ENCODE data around the gene FGR. TPM values are rescaled to one million over a fixed set of nuclear protein-coding genes. Genes with fewer than 3 reads are reported as not detected.
"Not testable (repeated sequence)": the region's sequence is repeated elsewhere in the genome, so short reads cannot be mapped to it uniquely, and the experiment has no call there.

The FGR gene
- 0.07 and 0.25 TPM in 2 replicates for total RNA-seq

DNA sequence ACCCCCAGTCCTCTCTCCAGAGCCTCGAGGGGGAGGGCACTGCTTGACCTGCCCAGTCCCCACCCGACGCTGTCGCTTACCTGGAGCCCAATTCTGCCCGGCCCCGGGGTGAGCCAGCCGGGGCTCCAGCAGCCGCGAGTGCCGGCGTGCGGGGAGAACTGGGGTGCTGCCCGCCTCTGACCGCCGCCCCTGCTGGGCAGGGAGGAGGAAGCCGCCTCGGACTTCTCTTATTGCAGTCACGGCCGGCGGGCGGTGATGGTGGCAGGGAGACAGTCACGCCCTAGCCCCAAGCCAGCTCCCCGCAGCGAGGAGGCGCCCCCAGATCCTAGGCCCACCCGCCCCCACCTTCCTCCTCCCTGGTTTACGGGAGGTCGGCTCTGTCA, at the start of gene FGR:
Gene FGR (minus strand): TSS at position 201 of the 383 bp plus-strand sequence. CDS start 11,269 bp downstream, outside the sequence.
- no peaks in the 10 kb centered on the region for H3K27me3 Mint-ChIP-seq (ENCODE audit: low read depth)
- H3K4me3 Mint-ChIP-seq (ENCODE audit: low read depth) = peak within 1 kb of the TSS; percentile 37
- no peak for DNase-seq (ENCODE audit: low spot score)
- peak within 1 kb of the TSS; percentile 69 for H3K27ac Mint-ChIP-seq
- no peaks in the 10 kb centered on the region for H3K36me3 Mint-ChIP-seq (ENCODE audit: low read depth)
- H3K9me3 Mint-ChIP-seq = no peaks in the 10 kb centered on the region
- H3K4me1 Mint-ChIP-seq (ENCODE audit: low read depth) = peaks cover 58% of the 10 kb centered on the region
- intact Hi-C loops (cut with micrococcal nuclease) = no loop called here

DNA sequence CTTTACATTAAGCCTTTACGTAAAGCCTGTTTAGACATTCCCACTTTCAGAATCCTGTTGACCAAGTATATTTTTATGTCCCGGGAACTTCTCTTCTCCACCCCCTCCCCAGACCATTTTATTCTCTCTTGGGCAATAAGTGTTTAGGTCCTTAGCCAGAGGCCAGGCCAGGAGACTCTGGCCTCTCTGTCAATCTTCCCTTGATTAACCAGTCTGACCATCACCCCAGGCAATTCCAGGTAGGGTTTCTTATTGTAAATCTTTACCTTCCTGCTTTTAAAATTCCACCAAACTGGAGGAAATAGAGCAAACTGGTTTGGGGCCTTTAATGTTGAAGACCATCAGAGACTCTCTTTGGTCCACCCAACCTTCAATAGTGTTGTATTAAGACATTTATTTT, 49.2 kb upstream of the FGR start:
- Mint-ChIP-seq H3K4me3 (ENCODE audit: low read depth) (no peak overlapping the region), H3K36me3 (ENCODE audit: low read depth) (peaks cover 9% of the 10 kb centered on the region), H3K4me1 (ENCODE audit: low read depth) (peaks cover 1% of the 10 kb centered on the region), H3K9me3 (peaks cover 24% of the 10 kb centered on the region), H3K27me3 (ENCODE audit: low read depth) (peaks cover 2% of the 10 kb centered on the region), H3K27ac (no peak overlapping the region)
- DNase-seq (ENCODE audit: low spot score) = no peak
- intact Hi-C loops (cut with micrococcal nuclease) = no loop called here

DNA sequence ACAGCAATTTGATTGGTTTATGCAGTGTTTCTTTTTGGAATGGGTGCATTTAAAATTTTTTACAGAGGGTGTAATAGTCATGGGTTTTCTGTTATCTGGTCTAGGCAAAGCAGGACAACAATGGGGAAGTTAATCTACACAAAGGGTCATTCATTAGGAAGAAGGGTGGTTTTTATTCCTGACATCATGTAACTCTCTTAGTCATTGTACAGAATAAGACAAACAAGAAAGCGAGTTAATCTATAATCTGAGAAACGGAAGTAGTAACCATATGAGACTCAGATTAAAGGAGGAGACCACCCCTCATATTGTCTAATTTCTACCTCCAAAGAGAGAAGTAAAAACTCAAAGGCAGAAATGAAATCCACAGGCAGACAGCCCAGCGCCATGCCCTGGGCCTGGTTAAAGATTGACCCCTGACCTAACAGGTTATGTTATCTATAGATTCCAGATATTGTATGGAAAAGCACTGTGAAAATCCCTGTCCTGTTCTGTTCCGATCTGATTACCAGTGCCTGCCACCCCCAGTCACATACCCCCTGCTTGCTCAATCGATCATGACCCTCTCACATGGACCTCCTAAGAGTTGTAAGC, 47.5 kb upstream of the FGR start:
- no peak overlapping the region for H3K4me3 Mint-ChIP-seq (ENCODE audit: low read depth)
- H3K4me1 Mint-ChIP-seq (ENCODE audit: low read depth) = no peaks in the 10 kb centered on the region
- peaks cover 29% of the 10 kb centered on the region for H3K9me3 Mint-ChIP-seq
- intact Hi-C loops (cut with micrococcal nuclease) = no loop called here
- no peak overlapping the region for H3K27ac Mint-ChIP-seq
- peaks cover 9% of the 10 kb centered on the region for H3K36me3 Mint-ChIP-seq (ENCODE audit: low read depth)
- peaks cover 2% of the 10 kb centered on the region for H3K27me3 Mint-ChIP-seq (ENCODE audit: low read depth)
- DNase-seq (ENCODE audit: low spot score) = no peak

DNA sequence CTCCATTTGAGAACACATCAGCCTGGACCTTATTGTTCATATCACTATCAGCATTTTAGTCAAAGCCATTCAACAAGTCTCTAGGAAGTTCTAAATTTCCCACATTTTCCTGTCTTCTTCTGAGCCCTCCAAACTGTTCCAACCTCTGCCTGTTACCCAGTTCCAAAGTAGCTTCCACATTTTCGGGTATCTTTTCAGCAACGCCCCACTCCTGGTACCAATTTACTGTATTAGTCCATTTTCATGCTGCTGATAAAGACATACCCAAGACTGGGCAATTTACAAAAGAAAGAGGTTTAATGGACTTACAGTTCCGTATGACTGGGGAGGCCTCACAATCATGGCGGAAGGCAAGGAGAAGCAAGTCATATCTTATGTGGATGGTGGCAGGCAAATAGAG, 46.6 kb upstream of the FGR start:
- DNase-seq (ENCODE audit: low spot score); H3K4me3 Mint-ChIP-seq (ENCODE audit: low read depth); H3K36me3 Mint-ChIP-seq (ENCODE audit: low read depth); H3K27ac Mint-ChIP-seq; H3K4me1 Mint-ChIP-seq (ENCODE audit: low read depth); H3K27me3 Mint-ChIP-seq (ENCODE audit: low read depth); intact Hi-C loops (cut with micrococcal nuclease): not testable (repeated sequence)
- H3K9me3 Mint-ChIP-seq = peaks cover 29% of the 10 kb centered on the region

DNA sequence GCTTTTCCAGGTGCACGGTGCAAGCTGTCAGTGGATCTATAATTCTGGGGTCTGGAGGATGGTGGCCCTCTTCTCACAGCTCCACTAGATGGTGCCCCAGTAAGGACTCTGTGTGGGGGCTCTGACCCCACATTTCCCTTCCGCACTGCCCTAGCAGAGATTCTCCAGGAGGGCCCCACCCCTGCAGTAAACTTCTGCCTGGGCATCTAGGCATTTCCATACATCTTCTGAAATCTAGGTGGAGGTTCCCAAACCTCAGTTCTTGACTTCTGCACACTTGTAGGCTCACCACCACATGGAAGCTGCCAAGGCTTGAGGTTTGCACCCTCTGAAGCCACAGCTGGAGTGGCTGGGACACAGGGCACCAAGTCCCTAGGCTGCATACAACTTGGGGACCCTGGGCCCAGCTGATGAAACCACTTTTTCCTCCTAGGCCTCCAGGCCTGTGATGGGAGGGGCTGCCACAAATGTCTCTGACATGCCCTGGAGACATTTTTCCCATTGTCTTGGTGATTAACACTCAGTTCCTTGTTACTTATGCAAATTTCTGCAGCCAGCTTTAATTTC, 45.3 kb upstream of the FGR start:
- H3K27ac Mint-ChIP-seq; H3K36me3 Mint-ChIP-seq (ENCODE audit: low read depth); H3K4me3 Mint-ChIP-seq (ENCODE audit: low read depth); H3K27me3 Mint-ChIP-seq (ENCODE audit: low read depth); DNase-seq (ENCODE audit: low spot score); intact Hi-C loops (cut with micrococcal nuclease); H3K4me1 Mint-ChIP-seq (ENCODE audit: low read depth): not testable (repeated sequence)
- H3K9me3 Mint-ChIP-seq = peaks cover 29% of the 10 kb centered on the region

DNA sequence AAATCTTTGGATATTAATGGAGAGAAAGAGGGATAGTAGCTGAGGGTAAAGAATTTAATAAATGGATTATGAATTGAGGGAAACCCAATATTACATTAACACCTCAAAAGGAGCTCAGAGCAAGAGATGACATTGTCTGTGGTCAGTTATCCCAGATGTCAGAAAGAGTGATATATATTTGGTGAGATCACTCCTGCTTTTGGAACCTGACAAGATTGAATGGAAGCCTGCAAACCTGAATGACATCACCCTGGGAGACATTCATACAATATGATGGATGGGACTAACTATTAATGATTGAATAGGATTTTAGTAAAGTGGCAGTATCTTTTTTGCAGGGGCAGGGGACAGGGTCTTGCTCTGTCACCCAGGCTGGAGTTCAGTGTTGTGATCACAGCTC, 43.8 kb upstream of the FGR start:
- intact Hi-C loops (cut with micrococcal nuclease) = no loop called here
- Mint-ChIP-seq H3K4me1 (ENCODE audit: low read depth) (no peaks in the 10 kb centered on the region), H3K27me3 (ENCODE audit: low read depth) (peaks cover 2% of the 10 kb centered on the region), H3K27ac (no peak overlapping the region), H3K36me3 (ENCODE audit: low read depth) (peaks cover 9% of the 10 kb centered on the region), H3K9me3 (peaks cover 29% of the 10 kb centered on the region), H3K4me3 (ENCODE audit: low read depth) (no peak overlapping the region)
- DNase-seq (ENCODE audit: low spot score) = no peak

DNA sequence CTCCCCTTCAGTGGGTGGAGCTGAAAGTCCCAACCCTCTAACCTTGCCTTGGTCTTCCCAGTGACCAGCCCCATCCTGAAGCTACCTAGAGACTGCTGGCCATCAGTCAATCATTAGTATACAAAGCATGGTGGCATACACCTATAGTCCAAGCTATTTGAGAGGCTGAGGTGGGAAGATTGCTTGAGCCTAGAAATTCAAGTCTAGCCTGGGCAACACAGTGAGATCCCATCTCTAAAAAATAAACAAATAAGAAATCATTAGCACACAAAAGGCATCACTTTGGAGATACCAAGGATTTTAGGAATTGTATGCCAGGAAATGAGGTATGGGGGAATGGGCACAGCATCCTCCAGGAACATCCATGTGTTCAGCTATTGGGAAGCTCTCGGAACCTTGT, 41.4 kb upstream of the FGR start:
- DNase-seq (ENCODE audit: low spot score) = no peak
- intact Hi-C loops (cut with micrococcal nuclease) = no loop called here
- peaks cover 13% of the 10 kb centered on the region for H3K4me1 Mint-ChIP-seq (ENCODE audit: low read depth)
- no peak overlapping the region for H3K4me3 Mint-ChIP-seq (ENCODE audit: low read depth)
- H3K9me3 Mint-ChIP-seq = peaks cover 14% of the 10 kb centered on the region
- no peaks in the 10 kb centered on the region for H3K27me3 Mint-ChIP-seq (ENCODE audit: low read depth)
- peaks cover 4% of the 10 kb centered on the region for H3K36me3 Mint-ChIP-seq (ENCODE audit: low read depth)
- H3K27ac Mint-ChIP-seq = no peak overlapping the region

DNA sequence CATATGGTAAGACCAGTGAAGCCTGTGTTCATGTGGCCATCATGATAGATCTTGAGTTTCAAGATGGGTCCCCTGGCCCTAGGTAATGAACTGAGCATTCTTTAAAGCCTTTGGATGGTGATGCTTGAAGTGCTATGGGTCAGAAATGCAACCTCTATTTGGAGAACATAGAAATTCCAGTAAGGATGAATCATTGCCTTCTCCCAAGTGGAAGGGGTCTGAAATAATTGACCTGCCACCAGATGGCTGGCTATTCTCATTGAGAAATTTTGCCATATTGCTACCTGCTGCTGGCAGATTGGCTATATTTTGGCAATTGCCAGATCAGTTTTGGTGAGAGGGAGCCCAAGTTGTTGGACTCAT, 37.7 kb upstream of the FGR start:
- no peak for DNase-seq (ENCODE audit: low spot score)
- peaks cover 3% of the 10 kb centered on the region for H3K36me3 Mint-ChIP-seq (ENCODE audit: low read depth)
- peaks cover 33% of the 10 kb centered on the region for H3K4me1 Mint-ChIP-seq (ENCODE audit: low read depth)
- intact Hi-C loops (cut with micrococcal nuclease) = loop anchor here (1.0 to 2.0 kb wide), 2 partner anchors 46 to 101 kb away; partner anchors contain the start of gene STX12
- H3K4me3 Mint-ChIP-seq (ENCODE audit: low read depth) = no peak overlapping the region
- no peaks in the 10 kb centered on the region for H3K9me3 Mint-ChIP-seq
- H3K27me3 Mint-ChIP-seq (ENCODE audit: low read depth) = no peaks in the 10 kb centered on the region
- peak overlapping the region; percentile 92 for H3K27ac Mint-ChIP-seq

DNA sequence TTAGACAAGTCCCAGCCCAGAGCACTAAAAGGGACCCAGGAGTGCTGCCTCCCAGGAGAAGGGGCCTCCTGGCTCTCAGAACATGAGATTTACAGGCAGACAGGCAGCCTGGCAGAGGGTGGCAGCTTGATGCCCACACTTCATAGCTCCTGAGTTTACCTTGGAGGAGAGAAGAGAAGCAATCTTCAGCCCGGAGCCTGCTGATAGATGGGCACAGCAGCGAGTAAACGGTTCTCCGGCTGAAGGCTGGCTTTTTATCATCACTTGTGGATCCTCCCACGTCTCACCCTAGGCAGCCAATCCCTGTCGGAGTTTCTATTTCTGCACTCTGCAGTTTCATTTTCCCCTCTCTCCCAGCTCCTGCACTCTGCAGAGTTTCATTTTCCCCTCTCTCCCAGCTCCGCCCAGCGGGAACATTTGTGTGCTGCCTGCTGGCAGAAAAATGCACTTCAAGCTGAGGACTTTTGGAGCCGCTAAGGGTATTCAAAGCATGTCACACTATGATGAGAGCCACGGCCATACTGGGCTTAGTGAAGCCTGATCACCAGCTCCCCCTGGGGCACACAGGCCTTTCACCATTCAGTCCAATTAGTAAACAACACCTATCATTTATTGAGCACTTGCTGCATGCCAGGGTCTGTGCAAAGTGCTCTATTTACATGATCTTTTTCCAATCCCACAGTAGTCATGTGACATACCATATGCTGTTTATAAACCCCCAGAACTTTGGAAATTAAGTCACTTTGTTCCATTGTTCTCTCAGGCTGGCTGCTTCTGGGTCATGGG, 37.2 kb upstream of the FGR start, which contains the start of gene IFI6:
Gene IFI6 (minus strand): TSS at position 229 of the 786 bp plus-strand sequence. CDS start 2,878 bp downstream, outside the sequence.
- DNase-seq (ENCODE audit: low spot score) = peak; percentile 83
- peak within 1 kb of the TSS; percentile 88 for H3K4me3 Mint-ChIP-seq (ENCODE audit: low read depth)
- peaks cover 8% of the 10 kb centered on the region for H3K36me3 Mint-ChIP-seq (ENCODE audit: low read depth)
- peaks cover 33% of the 10 kb centered on the region for H3K4me1 Mint-ChIP-seq (ENCODE audit: low read depth)
- intact Hi-C loops (cut with micrococcal nuclease) = loop anchor here (1.0 to 2.0 kb wide), 3 partner anchors 47 to 101 kb away; partner anchors contain the start of gene STX12
- peak within 1 kb of the TSS; percentile 92 for H3K27ac Mint-ChIP-seq
- no peaks in the 10 kb centered on the region for H3K9me3 Mint-ChIP-seq
- no peaks in the 10 kb centered on the region for H3K27me3 Mint-ChIP-seq (ENCODE audit: low read depth)

DNA sequence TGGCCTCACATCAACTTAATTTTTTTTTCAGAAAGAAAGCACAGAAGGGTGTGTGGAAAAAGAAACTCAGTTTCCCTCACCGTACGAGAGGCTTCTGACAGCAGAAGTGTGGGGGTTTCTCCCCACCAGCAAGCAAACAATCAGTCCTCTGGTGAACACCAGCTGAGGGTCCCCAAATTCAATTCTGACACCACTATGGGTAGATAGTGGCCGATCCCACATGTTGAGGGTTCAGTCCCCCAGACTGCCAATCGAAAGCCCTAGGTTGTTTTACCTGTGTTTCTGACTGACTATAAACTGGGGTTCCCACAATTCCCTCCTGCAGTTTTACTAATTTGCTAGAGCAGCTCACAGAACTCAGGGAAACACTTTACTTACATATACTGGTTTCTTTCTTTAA, 34.9 kb upstream of the FGR start:
- no peaks in the 10 kb centered on the region for H3K27me3 Mint-ChIP-seq (ENCODE audit: low read depth)
- H3K27ac Mint-ChIP-seq = no peak overlapping the region
- H3K36me3 Mint-ChIP-seq (ENCODE audit: low read depth) = peaks cover 21% of the 10 kb centered on the region
- no peak for DNase-seq (ENCODE audit: low spot score)
- H3K9me3 Mint-ChIP-seq = no peaks in the 10 kb centered on the region
- peaks cover 36% of the 10 kb centered on the region for H3K4me1 Mint-ChIP-seq (ENCODE audit: low read depth)
- intact Hi-C loops (cut with micrococcal nuclease) = loop anchor here (2.0 to 10.0 kb wide), 3 partner anchors 57 to 275 kb away; partner anchors contain the start of genes GPR3 and PPP1R8
- H3K4me3 Mint-ChIP-seq (ENCODE audit: low read depth) = peak overlapping the region; percentile 77

DNA sequence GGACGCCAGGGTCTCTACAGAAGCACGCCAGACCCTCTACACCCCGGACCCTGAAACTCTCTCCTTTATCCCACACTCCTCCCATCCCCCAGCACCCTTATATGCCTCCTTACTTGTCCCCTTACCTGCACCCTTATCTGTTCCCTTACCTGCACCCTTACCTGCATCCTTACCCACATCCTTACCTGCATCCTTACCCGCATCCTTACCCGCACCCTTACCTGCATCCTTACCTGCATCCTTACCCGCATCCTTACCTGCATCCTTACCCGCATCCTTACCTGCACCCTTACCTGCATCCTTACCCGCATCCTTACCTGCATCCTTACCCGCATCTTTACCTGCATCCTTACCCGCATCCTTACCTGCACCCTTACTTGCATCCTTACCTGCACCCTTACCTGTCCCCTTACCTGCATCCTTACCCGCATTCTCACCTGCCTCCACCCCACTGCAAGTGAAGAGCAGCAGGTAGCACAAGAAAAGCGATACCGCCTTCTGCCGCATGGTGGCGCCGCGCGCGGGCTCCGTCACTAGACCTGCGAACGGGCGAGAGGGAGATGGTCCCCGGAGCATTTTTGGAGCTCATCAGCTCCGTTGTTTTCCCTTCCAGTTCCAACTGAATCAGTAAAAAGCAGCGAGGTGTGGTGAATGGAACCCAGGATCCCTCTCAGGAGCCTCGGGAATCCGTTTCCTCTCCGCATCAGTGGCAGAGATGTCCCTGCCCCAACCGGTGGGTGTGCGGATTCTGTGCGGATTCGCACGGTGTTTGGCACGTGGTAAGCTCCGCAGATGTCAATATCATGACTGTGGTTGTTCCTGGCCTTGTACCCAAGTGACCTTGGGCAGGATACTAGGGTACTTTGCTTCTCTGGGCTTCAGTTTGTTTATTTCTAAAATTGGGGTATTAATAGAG, 34.1 kb upstream of the FGR start:
- H3K4me3 Mint-ChIP-seq (ENCODE audit: low read depth) = peak overlapping the region; percentile 77
- no peaks in the 10 kb centered on the region for H3K9me3 Mint-ChIP-seq
- no peaks in the 10 kb centered on the region for H3K27me3 Mint-ChIP-seq (ENCODE audit: low read depth)
- peaks cover 23% of the 10 kb centered on the region for H3K36me3 Mint-ChIP-seq (ENCODE audit: low read depth)
- peak overlapping the region; percentile 70 for H3K27ac Mint-ChIP-seq
- DNase-seq (ENCODE audit: low spot score) = peak; percentile 79
- H3K4me1 Mint-ChIP-seq (ENCODE audit: low read depth) = peaks cover 36% of the 10 kb centered on the region
- intact Hi-C loops (cut with micrococcal nuclease) = loop anchor here (2.0 to 10.0 kb wide), 2 partner anchors 162 to 274 kb away; partner anchors contain the start of genes GPR3 and PPP1R8

DNA sequence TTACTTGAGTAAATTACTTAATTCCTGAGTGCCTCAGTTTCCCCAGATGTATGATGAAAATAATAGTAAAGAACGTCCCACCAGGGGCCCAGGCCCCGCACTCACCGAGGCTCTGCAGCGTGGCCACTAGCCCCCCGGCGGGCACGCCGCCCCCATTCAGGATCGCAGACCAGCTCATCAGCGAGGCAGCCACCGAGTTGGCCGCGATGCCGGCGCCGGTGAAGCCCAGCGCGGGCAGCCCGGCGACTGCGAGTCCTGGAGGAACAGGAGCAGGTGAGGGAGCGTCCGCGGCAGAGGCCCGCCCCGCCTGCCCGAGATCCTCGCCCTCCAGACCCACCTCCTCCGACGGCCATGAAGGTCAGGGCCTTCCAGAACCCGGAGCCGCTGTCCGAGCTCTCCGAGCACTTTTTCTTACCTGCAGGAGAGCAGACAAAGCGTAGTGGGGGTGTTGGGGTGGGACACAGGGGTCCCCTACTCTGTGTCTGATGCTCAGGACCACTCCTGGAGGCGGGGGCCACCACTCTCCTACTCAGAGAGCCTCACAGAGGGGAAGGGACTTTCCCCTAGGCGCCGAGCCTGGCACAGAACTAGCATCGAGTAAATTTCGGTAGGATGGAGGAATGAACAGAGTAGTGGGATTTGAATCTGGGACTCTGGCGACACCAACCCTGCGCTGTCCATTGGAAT, 33.3 kb upstream of the FGR start:
- no peak overlapping the region for H3K4me3 Mint-ChIP-seq (ENCODE audit: low read depth)
- intact Hi-C loops (cut with micrococcal nuclease) = loop anchor here (2.0 to 10.0 kb wide), 2 partner anchors 163 to 273 kb away; partner anchors contain the start of genes GPR3 and PPP1R8

More for the DNA sequence above, 33.3 kb upstream of the FGR start:
- Mint-ChIP-seq H3K4me1 (ENCODE audit: low read depth) (peaks cover 36% of the 10 kb centered on the region), H3K27ac (no peak overlapping the region), H3K27me3 (ENCODE audit: low read depth) (no peaks in the 10 kb centered on the region), H3K9me3 (no peaks in the 10 kb centered on the region), H3K36me3 (ENCODE audit: low read depth) (peaks cover 23% of the 10 kb centered on the region)
- DNase-seq (ENCODE audit: low spot score) = no peak

Data from activated T-helper 2 cell treated with anti-CD3 and anti-CD28 coated beads, Interferon-gamma antibody, Interleukin-2, Interleukin-4, amounts not matched to agents 10 μg/mL and 5 μg/mL and 100 μg/mL, durations not matched to agents 14 hours and 24 hours and 36 hours (primary cell).